ENCODE results near the gene PROCR. TPM values are rescaled to one million over a fixed set of nuclear protein-coding genes. Genes with fewer than 3 reads are reported as not detected.

Gene PROCR
- polyA plus RNA-seq, 3 donors = 0.43 to 1.1 (median 0.90) TPM

- Mint-ChIP-seq H3K36me3 (peaks cover 24 to 28% of the 10 kb centered on the region in 2 donors), H3K9me3 (no peaks in the 10 kb centered on the region), H3K4me3 (no peak overlapping the region), H3K27ac (no peak overlapping the region), H3K4me1 (peaks cover 2% of the 10 kb centered on the region), H3K27me3 (ENCODE audit: low read depth in 3 of 3) (peaks cover 0 to 4% (median 1%) of the 10 kb centered on the region in 3 donors)
- DNase-seq = no peak
- no peak overlapping the region for H3K4me2 ChIP-seq (replicated peaks; ENCODE audit: extremely low read depth, low read length, poor library complexity, severe bottlenecking)
- H4K20me1 ChIP-seq (ENCODE audit: insufficient read depth, low read length) = no peaks in the 10 kb centered on the region
- no peaks in the 10 kb centered on the region for H3K4me1 ChIP-seq (ENCODE audit: control insufficient read depth in 1 of 2, insufficient read depth in 2 of 2, low read length in 2 of 2)
- H3K4me3 ChIP-seq (replicated peaks in 1 of 3; ENCODE audit: low read depth in 2 of 3, low read length in 3 of 3) = no peak overlapping the region
- 100% methylated on average over 2 of the region's 12 CpGs for WGBS (ENCODE audit: insufficient coverage)
- no peaks in the 10 kb centered on the region for H3K79me2 ChIP-seq (ENCODE audit: insufficient read depth, low read length)
- no peak overlapping the region for H2AFZ ChIP-seq (ENCODE audit: insufficient read depth, low read depth, low read length, poor library complexity, severe bottlenecking)
- H3K9ac ChIP-seq (ENCODE audit: insufficient read depth, low read length, poor library complexity, severe bottlenecking) = no peak overlapping the region
- no peaks in the 10 kb centered on the region for H3K36me3 ChIP-seq (replicated peaks in 1 of 2; ENCODE audit: control insufficient read depth in 1 of 2, insufficient read depth in 2 of 2, low read length in 2 of 2)
- H3K27ac ChIP-seq (ENCODE audit: low read depth in 1 of 2, low read length in 2 of 2) = no peak overlapping the region
- TF ChIP-seq, protein P1, sequence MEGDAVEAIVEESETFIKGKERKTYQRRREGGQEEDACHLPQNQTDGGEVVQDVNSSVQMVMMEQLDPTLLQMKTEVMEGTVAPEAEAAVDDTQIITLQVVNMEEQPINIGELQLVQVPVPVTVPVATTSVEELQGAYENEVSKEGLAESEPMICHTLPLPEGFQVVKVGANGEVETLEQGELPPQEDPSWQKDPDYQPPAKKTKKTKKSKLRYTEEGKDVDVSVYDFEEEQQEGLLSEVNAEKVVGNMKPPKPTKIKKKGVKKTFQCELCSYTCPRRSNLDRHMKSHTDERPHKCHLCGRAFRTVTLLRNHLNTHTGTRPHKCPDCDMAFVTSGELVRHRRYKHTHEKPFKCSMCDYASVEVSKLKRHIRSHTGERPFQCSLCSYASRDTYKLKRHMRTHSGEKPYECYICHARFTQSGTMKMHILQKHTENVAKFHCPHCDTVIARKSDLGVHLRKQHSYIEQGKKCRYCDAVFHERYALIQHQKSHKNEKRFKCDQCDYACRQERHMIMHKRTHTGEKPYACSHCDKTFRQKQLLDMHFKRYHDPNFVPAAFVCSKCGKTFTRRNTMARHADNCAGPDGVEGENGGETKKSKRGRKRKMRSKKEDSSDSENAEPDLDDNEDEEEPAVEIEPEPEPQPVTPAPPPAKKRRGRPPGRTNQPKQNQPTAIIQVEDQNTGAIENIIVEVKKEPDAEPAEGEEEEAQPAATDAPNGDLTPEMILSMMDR (IDR thresholded peaks at IDR 0.05) = no peak
- intact Hi-C loops (cut with micrococcal nuclease) = no loop called here
- H3K27me3 ChIP-seq (ENCODE audit: control insufficient read depth in 2 of 2, insufficient read depth in 2 of 2, low read length in 2 of 2) = no peaks in the 10 kb centered on the region
- H3K9me3 ChIP-seq (replicated peaks in 1 of 2; ENCODE audit: control insufficient read depth in 1 of 2, insufficient read depth in 1 of 2, low read length in 2 of 2) = no peaks in the 10 kb centered on the region
Observed at GRCh38 chr20:35215066-35215956, 43.4 kb downstream of the PROCR start.

GRCh38 chr20:35216541-35216940 is 44.7 kb downstream of the PROCR start:
- Mint-ChIP-seq H3K27ac (no peak overlapping the region), H3K4me1 (peaks cover 2% of the 10 kb centered on the region), H3K9me3 (no peaks in the 10 kb centered on the region), H3K4me3 (no peak overlapping the region), H3K27me3 (ENCODE audit: low read depth in 3 of 3) (peaks cover 0 to 4% (median 1%) of the 10 kb centered on the region in 3 donors), H3K36me3 (peaks cover 24 to 28% of the 10 kb centered on the region in 2 donors)
- 100% methylated on average over 5 of the region's 5 CpGs for WGBS (ENCODE audit: insufficient coverage)
- Histone ChIP-seq H2AFZ (ENCODE audit: insufficient read depth, low read depth, low read length, poor library complexity, severe bottlenecking) (no peak overlapping the region), H4K20me1 (ENCODE audit: insufficient read depth, low read length) (no peaks in the 10 kb centered on the region), H3K27me3 (ENCODE audit: control insufficient read depth in 2 of 2, insufficient read depth in 2 of 2, low read length in 2 of 2) (no peaks in the 10 kb centered on the region), H3K9me3 (replicated peaks in 1 of 2; ENCODE audit: control insufficient read depth in 1 of 2, insufficient read depth in 1 of 2, low read length in 2 of 2) (no peaks in the 10 kb centered on the region), H3K4me3 (replicated peaks in 1 of 3; ENCODE audit: low read depth in 2 of 3, low read length in 3 of 3) (no peak overlapping the region), H3K4me2 (replicated peaks; ENCODE audit: extremely low read depth, low read length, poor library complexity, severe bottlenecking) (no peak overlapping the region), H3K79me2 (ENCODE audit: insufficient read depth, low read length) (no peaks in the 10 kb centered on the region), H3K36me3 (replicated peaks in 1 of 2; ENCODE audit: control insufficient read depth in 1 of 2, insufficient read depth in 2 of 2, low read length in 2 of 2) (no peaks in the 10 kb centered on the region), H3K27ac (ENCODE audit: low read depth in 1 of 2, low read length in 2 of 2) (no peak overlapping the region), H3K4me1 (ENCODE audit: control insufficient read depth in 1 of 2, insufficient read depth in 2 of 2, low read length in 2 of 2) (no peaks in the 10 kb centered on the region), H3K9ac (ENCODE audit: insufficient read depth, low read length, poor library complexity, severe bottlenecking) (no peak overlapping the region)
- intact Hi-C loops (cut with micrococcal nuclease) = no loop called here
- TF ChIP-seq, protein P1 (IDR thresholded peaks at IDR 0.05) = no peak
- DNase-seq = no peak

Data from CD14-positive monocyte (primary cell).